Retinal pigment epithelial cell (primary cell): ENCODE results near the gene EVC2.
A peak's percentile ranks its signal among the peaks of the same experiment; 100 is the strongest.

ENCODE experiments used
- DNase-seq: peaks from one replicate; pipeline ENCODE4 v3.0.0-alpha.2; 2010; ENCODE audit warnings: low read depth
- H3K4me3 ChIP-seq: 2 replicates; pipeline ENCODE4 v1.5.1; 2011; ENCODE audit warnings: mild to moderate bottlenecking, low read length, control low read depth, moderate library complexity
- TF ChIP-seq, protein P1 (sequence below): conservative IDR thresholded peaks from 2 replicates; pipeline ENCODE4 v1.5.1; 2011; ENCODE audit warnings: low read depth, low read length, control low read depth, inconsistent platforms

Gene EVC2

DNA sequence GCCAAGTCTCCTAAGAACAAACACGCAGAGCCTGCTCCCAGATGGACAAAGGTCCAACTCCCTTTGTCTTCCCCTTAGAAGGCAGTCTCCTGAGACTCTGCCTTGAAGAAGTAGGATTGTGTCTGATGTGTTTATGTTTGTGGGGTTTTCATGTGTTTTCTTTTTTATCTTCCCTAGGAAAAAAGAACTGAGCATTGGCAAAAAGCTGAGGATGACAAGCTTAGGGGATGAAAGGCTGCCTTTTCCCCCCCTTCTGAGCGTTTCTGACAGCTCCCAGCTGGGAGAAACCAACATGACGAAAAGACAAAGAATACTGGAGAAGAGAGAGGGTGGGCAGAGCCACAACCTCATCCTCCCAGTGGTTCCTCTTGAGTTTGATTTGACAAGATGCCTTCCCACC, 181.1 kb downstream of the EVC2 start:
- H3K4me3 ChIP-seq = no peak overlapping the region
- no peak for DNase-seq
- TF ChIP-seq, protein P1, sequence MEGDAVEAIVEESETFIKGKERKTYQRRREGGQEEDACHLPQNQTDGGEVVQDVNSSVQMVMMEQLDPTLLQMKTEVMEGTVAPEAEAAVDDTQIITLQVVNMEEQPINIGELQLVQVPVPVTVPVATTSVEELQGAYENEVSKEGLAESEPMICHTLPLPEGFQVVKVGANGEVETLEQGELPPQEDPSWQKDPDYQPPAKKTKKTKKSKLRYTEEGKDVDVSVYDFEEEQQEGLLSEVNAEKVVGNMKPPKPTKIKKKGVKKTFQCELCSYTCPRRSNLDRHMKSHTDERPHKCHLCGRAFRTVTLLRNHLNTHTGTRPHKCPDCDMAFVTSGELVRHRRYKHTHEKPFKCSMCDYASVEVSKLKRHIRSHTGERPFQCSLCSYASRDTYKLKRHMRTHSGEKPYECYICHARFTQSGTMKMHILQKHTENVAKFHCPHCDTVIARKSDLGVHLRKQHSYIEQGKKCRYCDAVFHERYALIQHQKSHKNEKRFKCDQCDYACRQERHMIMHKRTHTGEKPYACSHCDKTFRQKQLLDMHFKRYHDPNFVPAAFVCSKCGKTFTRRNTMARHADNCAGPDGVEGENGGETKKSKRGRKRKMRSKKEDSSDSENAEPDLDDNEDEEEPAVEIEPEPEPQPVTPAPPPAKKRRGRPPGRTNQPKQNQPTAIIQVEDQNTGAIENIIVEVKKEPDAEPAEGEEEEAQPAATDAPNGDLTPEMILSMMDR = no peak

DNA sequence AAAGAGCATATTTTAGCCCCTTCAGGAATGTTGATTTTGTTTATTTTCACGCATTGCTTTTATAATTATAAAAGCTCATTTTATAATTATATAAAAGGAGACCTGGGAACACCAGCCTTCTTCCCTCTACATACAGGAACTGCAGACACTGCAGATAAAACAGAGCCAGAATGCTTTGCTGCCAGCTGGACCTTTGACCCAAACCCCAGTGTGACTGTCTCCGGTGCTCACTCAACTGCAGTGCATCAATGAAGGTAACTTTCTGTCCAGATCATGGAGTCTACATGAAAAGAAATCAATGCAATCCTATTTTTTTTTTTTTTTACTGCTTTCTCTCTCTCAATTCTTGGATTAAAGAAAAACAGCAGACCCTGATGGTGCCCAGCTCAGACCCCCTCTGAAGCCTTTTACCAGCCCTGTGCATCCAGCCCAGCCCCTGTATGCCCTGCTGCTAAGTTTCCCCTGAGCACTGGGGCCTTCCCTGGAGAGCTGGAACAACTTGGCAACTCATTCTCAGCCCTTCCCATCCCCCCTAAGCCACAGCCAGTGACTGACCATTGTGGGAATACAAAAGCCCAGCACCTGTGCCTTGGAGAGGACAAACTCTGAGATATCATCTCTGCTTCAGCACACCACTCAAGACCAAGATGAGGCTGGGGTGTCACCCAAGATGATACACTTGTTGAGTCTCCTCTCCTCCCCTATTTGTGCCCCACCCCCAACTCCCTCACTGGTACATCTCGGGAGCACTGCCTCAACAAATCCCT, 182.1 kb downstream of the EVC2 start:
- TF ChIP-seq, protein P1 = no peak
- DNase-seq = no peak
- H3K4me3 ChIP-seq = no peak overlapping the region

DNA sequence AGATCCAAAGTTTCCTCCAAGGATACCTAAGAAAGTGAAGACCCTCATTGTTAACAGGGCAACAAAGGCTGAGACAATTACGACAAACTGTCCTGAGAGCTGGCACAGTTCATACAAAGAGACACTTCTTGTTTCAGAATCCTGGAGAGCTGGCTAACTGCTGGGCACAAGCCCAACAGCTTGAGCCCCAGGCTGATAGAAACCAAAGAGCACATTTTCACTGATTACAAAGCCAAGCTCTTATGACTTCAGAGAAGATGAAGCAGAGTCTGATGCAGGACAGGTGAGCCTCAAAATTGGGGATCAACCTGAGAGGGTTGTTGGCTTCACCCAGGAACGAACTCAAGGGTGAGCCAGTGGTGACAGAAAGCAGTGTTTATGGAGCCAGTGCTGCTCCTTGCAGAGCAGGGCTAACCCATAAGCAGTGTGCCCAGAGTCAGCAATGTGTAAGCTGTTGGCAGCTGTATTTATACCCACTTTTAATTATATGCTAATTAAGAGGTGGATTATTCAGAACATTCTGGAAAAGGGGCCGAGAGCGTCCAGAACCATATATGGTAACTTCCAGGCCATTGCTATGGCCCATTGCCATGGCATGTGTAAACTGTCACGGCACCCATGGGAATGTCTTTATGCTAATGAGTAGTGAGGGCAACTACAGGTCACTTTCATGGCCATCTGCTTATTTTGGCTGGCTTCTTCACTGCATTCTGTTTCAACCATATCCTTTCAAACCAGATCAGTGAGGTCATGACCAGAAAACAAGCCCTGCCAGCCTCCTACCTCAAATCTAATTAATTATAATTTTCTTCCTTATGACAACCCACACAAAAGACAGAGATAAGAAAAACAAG, 183.7 kb downstream of the EVC2 start:
- peak; percentile 8 for DNase-seq
- no peak overlapping the region for H3K4me3 ChIP-seq
- TF ChIP-seq, protein P1 = no peak

DNA sequence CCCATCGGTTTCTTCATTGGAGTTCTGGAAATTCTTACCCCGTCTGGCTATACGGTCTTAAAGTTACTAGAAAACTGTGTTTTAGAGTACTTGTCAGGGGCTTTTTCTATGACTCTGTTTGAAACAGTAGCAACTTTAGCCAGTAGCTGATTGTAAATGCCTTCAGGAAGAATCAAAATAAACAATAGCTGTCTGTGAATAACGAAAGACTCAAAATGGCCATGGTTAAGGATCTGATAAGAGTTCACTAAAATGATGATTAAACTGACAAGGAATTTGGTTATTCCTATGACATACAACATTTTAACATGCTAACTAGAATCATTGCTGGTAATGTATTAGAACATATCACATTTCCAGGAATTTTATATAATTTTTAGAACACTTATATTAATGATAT, 191.0 kb downstream of the EVC2 start:
- H3K4me3 ChIP-seq = no peak overlapping the region
- TF ChIP-seq, protein P1 = no peak
- no peak for DNase-seq

DNA sequence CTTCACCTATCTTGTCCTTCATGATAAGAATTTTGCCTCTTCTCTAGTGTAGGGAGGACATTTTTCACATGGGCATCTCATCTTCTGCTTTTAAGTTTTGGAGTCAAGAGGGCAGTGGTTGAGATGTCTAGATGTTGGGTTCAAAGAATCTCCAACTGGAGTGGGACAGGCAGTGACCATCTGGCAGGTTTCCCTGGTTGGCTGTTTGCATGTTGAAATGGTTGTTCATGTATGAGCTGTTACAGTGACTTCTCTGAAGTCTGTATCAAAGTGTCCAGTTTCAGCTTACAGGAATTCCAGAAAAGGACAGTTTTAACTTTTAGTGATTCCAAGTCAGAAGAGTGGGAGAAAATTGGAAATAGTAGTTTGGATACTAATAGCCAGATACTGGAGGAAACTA, 192.7 kb downstream of the EVC2 start:
- DNase-seq = no peak
- TF ChIP-seq, protein P1 = no peak
- H3K4me3 ChIP-seq = no peak overlapping the region
